Stimulated activated CD8-positive, alpha-beta memory T cell treated with anti-CD3 and anti-CD28 coated beads, Interleukin-7, amount 100 ng/mL, for 4 hours (primary cell): Measurements from ENCODE around the gene PGGHG.
"Not testable (repeated sequence)": the region's sequence is repeated elsewhere in the genome, so short reads cannot be mapped to it uniquely, and the experiment has no call there.

Experiments
- DNase-seq, 2 donors: peaks; one replicate each; pipeline ENCODE4 v3.0.0-alpha.2; 2020; ENCODE audit warnings: low read depth in 2 of 2

The PGGHG gene

GRCh38 chr11:297586-298405 is 8.9 kb downstream of the PGGHG start:
- DNase-seq, result no peak

GRCh38 chr11:298406-299065 is 9.6 kb downstream of the PGGHG start:
- no peak for DNase-seq

GRCh38 chr11:299081-299891 is 10.4 kb downstream of the PGGHG start, which contains the start of gene IFITM5:
Gene IFITM5, minus strand, starts transcription at chr11:299526. Its CDS starts 36 bp downstream, at chr11:299490.
- no peak for DNase-seq

GRCh38 chr11:299951-300735 is 11.2 kb downstream of the PGGHG start:
- DNase-seq, result no peak

GRCh38 chr11:303363-303762 is 14.4 kb downstream of the PGGHG start:
- peak in 1 of 2 donors; percentile 53 for DNase-seq

GRCh38 chr11:304061-304506 is 15.2 kb downstream of the PGGHG start:
- DNase-seq, result no peak

- DNase-seq, result no peak
These were observed 16.3 kb downstream of the PGGHG start for GRCh38 chr11:304915-305843.

GRCh38 chr11:305844-306211 is 16.9 kb downstream of the PGGHG start:
- DNase-seq, result no peak

- no peak for DNase-seq
These were observed 17.9 kb downstream of the PGGHG start for GRCh38 chr11:306645-307371.

GRCh38 chr11:307766-308708 is 19.1 kb downstream of the PGGHG start, which contains the start of gene IFITM2:
Gene IFITM2, plus strand, starts transcription at chr11:307816. Its CDS starts 377 bp downstream, at chr11:308193.
- not testable (repeated sequence) for DNase-seq

GRCh38 chr11:308740-309665 is 20.1 kb downstream of the PGGHG start:
- not testable (repeated sequence) for DNase-seq

GRCh38 chr11:309979-310572 is 21.1 kb downstream of the PGGHG start:
- not testable (repeated sequence) for DNase-seq

- DNase-seq, result not testable (repeated sequence)
These were observed 22.3 kb downstream of the PGGHG start for GRCh38 chr11:311013-311748.

- DNase-seq, result no peak
These were observed 23.3 kb downstream of the PGGHG start for GRCh38 chr11:312092-312816.

- DNase-seq, result no peak
These were observed 24.4 kb downstream of the PGGHG start for GRCh38 chr11:313304-313786.
